Endometrium (tissue), 2 donors: ENCODE data around the gene KRT8.

Source experiments
- FAIRE-seq: peaks from 2 replicates; lab custom pipeline; 2012; peaks lifted over from hg19 to GRCh38; lab: Jason Lieb, UNC
- donor health status: control.
- donor health status: control.

Gene KRT8

GRCh38 chr12:52925717-52926595 lies 21.1 kb upstream of the KRT8 start:
- FAIRE-seq: no peak

GRCh38 chr12:52924764-52925716 lies 20.2 kb upstream of the KRT8 start:
- no peak for FAIRE-seq

- FAIRE-seq: no peak
Measured at GRCh38 chr12:52921488-52922165, 16.8 kb upstream of the KRT8 start.

- no peak for FAIRE-seq
Measured at GRCh38 chr12:52920937-52921336, 16.1 kb upstream of the KRT8 start.

GRCh38 chr12:52918784-52919183 lies 13.9 kb upstream of the KRT8 start:
- FAIRE-seq: no peak

- FAIRE-seq: no peak
Measured at GRCh38 chr12:52918351-52918750, 13.5 kb upstream of the KRT8 start.

- no peak for FAIRE-seq
Measured at GRCh38 chr12:52917800-52918199, 12.9 kb upstream of the KRT8 start.

- FAIRE-seq: no peak
Measured at GRCh38 chr12:52916216-52916615, 11.3 kb upstream of the KRT8 start.

GRCh38 chr12:52915637-52916036 lies 10.8 kb upstream of the KRT8 start:
- no peak for FAIRE-seq

- no peak for FAIRE-seq
Measured at GRCh38 chr12:52914576-52915121, 9.8 kb upstream of the KRT8 start.

- no peak for FAIRE-seq
Measured at GRCh38 chr12:52913431-52913821, 8.6 kb upstream of the KRT8 start.

- FAIRE-seq: no peak
Measured at GRCh38 chr12:52912711-52913430, 8.0 kb upstream of the KRT8 start.

GRCh38 chr12:52910248-52910883 lies 5.5 kb upstream of the KRT8 start:
- no peak for FAIRE-seq

- FAIRE-seq: no peak
Measured at GRCh38 chr12:52909796-52910195, 4.9 kb upstream of the KRT8 start.

- no peak for FAIRE-seq
Measured at GRCh38 chr12:52909331-52909730, 4.5 kb upstream of the KRT8 start.

GRCh38 chr12:52907092-52907810 lies 2.4 kb upstream of the KRT8 start:
- no peak for FAIRE-seq

- no peak for FAIRE-seq
Measured at GRCh38 chr12:52906191-52906601, 1.3 kb upstream of the KRT8 start.

GRCh38 chr12:52903855-52904508 lies 894 bp downstream of the KRT8 start:
- no peak for FAIRE-seq

- FAIRE-seq: no peak
Measured at GRCh38 chr12:52903285-52903854, 1.5 kb downstream of the KRT8 start.
